HFFc6 (cell line): Measurements from ENCODE around the gene ADGRG3. TPM values are rescaled to one million over a fixed set of nuclear protein-coding genes. Genes with fewer than 3 reads are reported as not detected.

Experiments
- DNase-seq: peaks from one replicate; pipeline ENCODE4 v3.0.0-alpha.2; 2018
- H3K27ac Mint-ChIP-seq: 2 replicates; pipeline ENCODE4 v1.8.0; 2020; ENCODE audit warnings: mild to moderate bottlenecking, mixed read lengths
- H3K27me3 Mint-ChIP-seq: 2 replicates; pipeline ENCODE4 v1.8.0; 2021; ENCODE audit warnings: mild to moderate bottlenecking, moderate library complexity, mixed read lengths; ENCODE audit not compliant: insufficient read depth
- H3K36me3 Mint-ChIP-seq: 2 replicates; pipeline ENCODE4 v1.8.0; 2021; ENCODE audit warnings: low read depth, mixed read lengths
- H3K4me1 Mint-ChIP-seq: 2 replicates; pipeline ENCODE4 v1.8.0; 2020; ENCODE audit warnings: low read depth, mixed read lengths
- H3K4me3 Mint-ChIP-seq: 2 replicates; pipeline ENCODE4 v1.8.0; 2020; ENCODE audit warnings: mild to moderate bottlenecking, moderate library complexity, mixed read lengths
- H3K9me3 Mint-ChIP-seq: 2 replicates; pipeline ENCODE4 v1.8.0; 2020; ENCODE audit warnings: mild to moderate bottlenecking, mixed read lengths
- CTCF ChIP-seq: fragments of 200-600 bp; sonication (generic); IDR thresholded peaks from 2 replicates; pipeline ENCODE4 v1.5.0; 2021; ENCODE audit warnings: antibody characterized with exemption, mild to moderate bottlenecking
- long read RNA-seq: library from polyadenylated mRNA; unstranded; transcript quantifications from one replicate; pipeline ENCODE4 v2.0.0, GENCODE V29; 2019
- total RNA-seq, 6 experiments: library from RNA; stranded (reverse); fragmentation: NEBNext Ultra II Directional; extraction: Animal tissue kit (Norgen Biotek cat#: 25700); gene quantifications; 2 replicates in 1 of 6; 3 replicates in 5 of 6; pipeline ENCODE4 v1.2.3, GENCODE V29; 2021

The ADGRG3 gene
- not detected for total RNA-seq
- long read RNA-seq, result 0 reads

DNA sequence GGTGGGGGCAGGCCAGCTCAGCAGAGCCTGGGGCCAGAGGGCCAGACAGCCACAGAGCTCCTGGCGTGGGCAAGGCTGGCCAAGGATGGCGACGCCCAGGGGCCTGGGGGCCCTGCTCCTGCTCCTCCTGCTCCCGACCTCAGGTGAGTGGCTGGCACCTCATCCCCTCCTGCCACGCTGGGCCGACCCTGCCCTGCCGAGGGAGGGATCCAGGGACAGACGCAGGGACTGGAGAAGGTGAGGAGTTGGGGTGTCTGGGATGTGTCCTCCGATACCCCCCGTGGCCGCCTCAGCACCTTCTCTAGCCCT, at the start of gene ADGRG3:
Gene ADGRG3, plus strand, starts transcription at position 44 of the 309 bp plus-strand sequence. Its CDS starts 42 bp downstream, at position 86.
- Mint-ChIP-seq H3K27me3 (peaks cover 20% of the 10 kb centered on the region), H3K4me1 (peaks cover 6% of the 10 kb centered on the region; the same call in 1 of the 2 replicates), H3K36me3 (no peaks in the 10 kb centered on the region), H3K27ac (no peak within 1 kb of the TSS), H3K4me3 (no peak within 1 kb of the TSS), H3K9me3 (no peaks in the 10 kb centered on the region)
- TF ChIP-seq CTCF, result no peak
- DNase-seq, result no peak

DNA sequence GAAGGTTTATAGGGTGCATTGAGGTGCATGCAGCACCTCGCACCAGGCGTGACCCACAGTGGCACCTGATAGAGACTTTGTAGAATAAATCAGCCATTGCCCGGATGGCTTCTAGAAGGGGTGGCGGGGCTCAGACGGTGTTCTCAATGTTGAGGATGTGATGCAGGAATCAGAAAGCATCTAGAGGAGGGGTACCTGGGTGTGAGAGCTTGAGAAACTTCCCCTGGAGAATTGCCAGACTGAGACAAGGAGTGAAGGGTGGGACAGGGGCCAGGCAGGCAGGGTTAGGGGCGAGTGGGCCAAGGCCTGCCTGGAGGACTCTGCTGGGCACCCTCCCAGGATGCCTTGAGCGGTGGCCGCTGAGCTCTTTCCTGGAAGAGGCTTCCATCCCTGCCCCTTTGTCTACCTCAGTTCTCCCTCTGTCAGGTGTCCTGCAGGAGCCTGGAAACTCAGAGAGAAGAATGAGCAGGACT, 48.9 kb upstream of the ADGRG3 start:
- no peaks in the 10 kb centered on the region for H3K9me3 Mint-ChIP-seq
- peaks cover 13% of the 10 kb centered on the region for H3K4me1 Mint-ChIP-seq
- H3K4me3 Mint-ChIP-seq, result no peak overlapping the region
- DNase-seq, result no peak
- H3K36me3 Mint-ChIP-seq, result no peaks in the 10 kb centered on the region
- peaks cover 8% of the 10 kb centered on the region for H3K27me3 Mint-ChIP-seq
- H3K27ac Mint-ChIP-seq, result no peak overlapping the region
- TF ChIP-seq CTCF, result no peak

GRCh38 chr16:57619606-57620334, 48.3 kb upstream of the ADGRG3 start:
- Mint-ChIP-seq H3K27ac (no peak overlapping the region), H3K4me3 (no peak overlapping the region), H3K27me3 (peaks cover 8% of the 10 kb centered on the region), H3K9me3 (no peaks in the 10 kb centered on the region), H3K36me3 (no peaks in the 10 kb centered on the region), H3K4me1 (peaks cover 19% of the 10 kb centered on the region)
- no peak for DNase-seq
- TF ChIP-seq CTCF, result no peak

DNA sequence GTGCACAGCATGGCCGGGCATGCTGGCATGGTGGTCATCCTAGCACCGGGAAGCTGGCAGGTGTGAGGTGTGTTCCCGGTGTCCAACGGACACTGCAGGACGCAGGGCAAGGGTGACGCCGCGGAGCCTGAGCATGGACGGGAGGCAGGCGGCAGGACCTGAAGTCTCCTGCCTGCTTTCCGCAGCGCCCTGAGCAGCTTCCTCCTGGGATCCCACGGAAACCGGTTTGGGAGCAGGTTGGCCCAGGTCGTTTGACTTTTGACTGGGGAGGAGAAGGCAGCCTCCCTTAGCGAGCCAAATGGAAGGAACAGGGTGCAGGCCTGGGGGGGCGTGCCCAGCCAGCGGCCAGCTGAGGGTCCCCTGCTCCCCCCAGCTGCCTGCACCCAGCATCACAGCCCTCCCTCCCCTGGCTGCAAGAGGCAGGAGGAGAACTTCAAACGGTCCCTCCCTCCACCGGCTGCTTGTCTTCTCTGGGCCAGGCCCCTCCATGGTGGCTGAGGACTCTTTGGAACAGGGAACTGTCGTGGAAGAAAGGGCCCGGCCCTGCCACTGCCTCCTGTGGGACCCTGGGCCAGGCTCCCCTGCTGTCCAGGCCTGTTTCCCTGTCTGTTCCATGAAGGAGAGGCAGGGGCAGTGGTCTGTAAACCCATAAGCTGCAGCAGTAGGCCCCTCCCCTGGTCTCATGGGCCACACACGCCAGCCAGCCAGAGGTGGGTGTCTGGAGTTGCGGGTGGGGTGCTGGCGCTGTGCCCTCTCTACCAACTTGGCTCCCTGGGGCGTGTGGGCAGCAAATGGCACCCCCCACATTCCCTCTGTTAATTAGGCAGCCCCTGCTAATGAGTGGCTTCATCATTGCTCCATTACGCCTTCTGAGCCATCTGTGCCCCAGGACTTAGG, 47.5 kb upstream of the ADGRG3 start:
- H3K36me3 Mint-ChIP-seq, result no peaks in the 10 kb centered on the region
- H3K27ac Mint-ChIP-seq, result no peak overlapping the region
- no peaks in the 10 kb centered on the region for H3K9me3 Mint-ChIP-seq
- no peak for TF ChIP-seq CTCF
- H3K4me3 Mint-ChIP-seq, result no peak overlapping the region
- peaks cover 19% of the 10 kb centered on the region for H3K4me1 Mint-ChIP-seq
- H3K27me3 Mint-ChIP-seq, result peaks cover 11% of the 10 kb centered on the region
- DNase-seq, result no peak

- H3K9me3 Mint-ChIP-seq, result no peaks in the 10 kb centered on the region
- peaks cover 12% of the 10 kb centered on the region for H3K27me3 Mint-ChIP-seq
- no peak for DNase-seq
- peaks cover 19% of the 10 kb centered on the region for H3K4me1 Mint-ChIP-seq
- H3K4me3 Mint-ChIP-seq, result no peak overlapping the region
- no peaks in the 10 kb centered on the region for H3K36me3 Mint-ChIP-seq
- no peak overlapping the region for H3K27ac Mint-ChIP-seq
- TF ChIP-seq CTCF, result no peak
Observed at GRCh38 chr16:57621521-57622271, 46.4 kb upstream of the ADGRG3 start.
